GM13976 (cell line): Measurements from ENCODE around the gene NPY1R.
A peak's percentile ranks its signal among the peaks of the same experiment; 100 is the strongest.

Experiments
- DNase-seq: peaks from one replicate; pipeline ENCODE4 v3.0.0; 2012; ENCODE audit warnings: low spot score
- CTCF ChIP-seq: IDR thresholded peaks from 2 replicates; pipeline ENCODE4 v1.5.1; 2012; ENCODE audit warnings: borderline replicate concordance, mild to moderate bottlenecking; ENCODE audit not compliant: insufficient read depth; ENCODE audit errors: extremely low read depth, missing control alignments, control extremely low read depth
- in situ Hi-C: fragments of 300-500 bp; cut with MboI; formaldehyde crosslinking; loops from one replicate; pipeline ENCODE4 v1.12.0; 2022; ENCODE audit warnings: low sequenced_read_pairs, mixed read lengths, inconsistent platforms; ENCODE audit not compliant: unreplicated experiment

The NPY1R gene

GRCh38 chr4:163332526-163333406 is at the start of gene NPY1R:
TSS of gene NPY1R (minus strand) at chr4:163332596. CDS start at chr4:163326554, 6,042 bp downstream.
- DNase-seq = peak; percentile 65
- TF ChIP-seq CTCF = peak; percentile 45
- in situ Hi-C loops = loop anchor here (25.0 kb wide), 1 partner anchor 220 kb away; no protein-coding TSS in a partner anchor

GRCh38 chr4:163380703-163381102 is 48.3 kb upstream of the NPY1R start:
- no peak for DNase-seq
- in situ Hi-C loops = no loop called here
- no peak for TF ChIP-seq CTCF

GRCh38 chr4:163378661-163379060 is 46.3 kb upstream of the NPY1R start:
- no peak for DNase-seq
- in situ Hi-C loops = no loop called here
- TF ChIP-seq CTCF = no peak

GRCh38 chr4:163372029-163372428 is 39.6 kb upstream of the NPY1R start:
- in situ Hi-C loops = no loop called here

GRCh38 chr4:163367651-163368050 is 35.3 kb upstream of the NPY1R start:
- DNase-seq = no peak
- in situ Hi-C loops = no loop called here
- TF ChIP-seq CTCF = no peak

More at GRCh38 chr4:163372029-163372428, 39.6 kb upstream of the NPY1R start:
- no peak for DNase-seq
- no peak for TF ChIP-seq CTCF

GRCh38 chr4:163356104-163356503 is 23.7 kb upstream of the NPY1R start:
- DNase-seq = no peak
- no peak for TF ChIP-seq CTCF
- in situ Hi-C loops = no loop called here

- in situ Hi-C loops = no loop called here
- no peak for DNase-seq
- no peak for TF ChIP-seq CTCF
Observed at GRCh38 chr4:163353054-163353453, 20.7 kb upstream of the NPY1R start.
